CD4-positive, alpha-beta T cell treated with Interleukin-6 at 100 ng/mL for 8 hours (primary cell): ENCODE data around the gene CWC22.
"Not testable (repeated sequence)": the region's sequence is repeated elsewhere in the genome, so short reads cannot be mapped to it uniquely, and the experiment has no call there.

Source experiments
- DNase-seq: peaks from one replicate; pipeline ENCODE4 v3.0.0-alpha.2; 2020; ENCODE audit warnings: mixed read lengths, low spot score

The CWC22 gene

DNA sequence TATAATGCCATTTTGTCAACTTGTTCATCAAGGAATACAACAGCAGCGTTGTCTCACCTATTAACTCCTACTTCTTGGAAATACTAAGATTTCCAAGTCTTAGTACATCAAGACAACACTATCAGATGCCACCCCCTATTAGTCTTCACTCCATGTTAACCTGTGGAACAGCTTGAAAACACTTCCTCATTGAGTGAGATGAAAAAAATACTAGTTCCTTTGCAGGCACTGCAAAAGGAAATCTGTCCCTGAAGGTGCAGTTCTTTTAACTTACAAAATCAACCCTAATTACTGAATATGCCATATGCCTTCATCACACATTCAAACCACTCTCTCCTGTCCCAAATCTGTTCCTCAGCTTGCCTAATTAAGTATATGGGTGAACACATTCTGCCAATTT is 4.0 kb downstream of the CWC22 start:
- DNase-seq: no peak

DNA sequence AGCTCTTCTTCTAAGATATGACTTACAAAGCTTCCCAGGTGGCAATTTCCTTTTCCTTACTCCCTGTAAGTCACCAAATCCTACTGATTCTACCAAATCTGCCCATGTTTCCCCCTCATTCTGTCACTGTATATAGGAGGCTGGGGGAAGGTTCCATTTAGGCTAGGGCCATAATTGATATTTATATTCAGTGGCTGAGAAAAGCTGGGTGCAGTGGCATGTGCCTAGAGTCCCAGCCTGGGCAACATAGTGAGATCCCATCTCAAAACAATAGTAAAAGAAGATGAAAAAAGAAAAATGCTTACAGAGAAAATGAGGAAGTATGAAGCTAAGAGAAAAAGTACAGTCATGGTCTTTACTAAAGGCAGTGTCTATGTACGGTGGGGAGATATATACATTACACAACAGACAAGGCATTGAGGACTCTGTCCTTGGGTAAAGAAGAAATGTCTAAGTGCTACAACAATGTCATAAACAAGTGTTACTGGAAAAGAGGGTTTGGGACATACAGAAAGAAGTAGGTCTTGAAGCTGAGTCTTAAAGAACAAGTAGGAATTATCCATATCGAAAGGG is 4.8 kb downstream of the CWC22 start:
- DNase-seq: no peak

DNA sequence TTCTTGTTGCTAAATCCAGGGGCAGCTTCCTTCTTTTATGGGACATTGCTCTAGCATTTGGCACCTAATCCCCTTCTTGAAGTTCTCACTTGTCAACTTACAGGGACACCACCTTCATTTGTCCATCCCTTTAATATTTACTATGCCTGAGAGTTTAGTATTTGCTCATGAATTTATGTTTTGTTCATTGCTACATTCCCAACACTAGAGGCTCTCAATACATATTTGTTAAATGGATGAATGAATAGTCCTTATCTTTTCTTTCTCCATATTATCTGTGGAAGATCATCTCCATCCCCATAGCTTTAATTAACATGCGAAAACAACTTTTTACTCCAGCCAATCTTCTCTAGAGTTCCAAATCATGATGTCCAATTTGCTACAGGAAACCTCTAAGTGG is 5.4 kb downstream of the CWC22 start:
- DNase-seq: no peak

DNA sequence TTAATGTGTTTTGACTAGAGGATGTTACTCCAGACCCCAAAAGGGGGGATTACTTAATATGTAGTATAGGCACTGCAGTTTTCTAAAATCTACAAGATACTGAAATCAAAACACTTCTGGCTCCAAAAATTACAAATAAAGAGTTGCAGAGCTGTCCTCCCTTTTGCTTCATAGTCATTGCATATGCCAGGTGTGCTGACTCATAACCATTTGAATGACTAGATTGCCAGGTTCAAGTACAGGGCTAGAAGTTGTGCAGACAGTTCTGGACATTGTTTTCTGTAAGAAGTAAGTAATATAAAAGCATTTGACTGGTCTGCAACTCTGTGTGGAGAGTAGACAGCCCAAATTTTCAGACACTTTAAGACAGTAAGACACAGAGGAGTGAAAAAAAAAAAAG is 6.7 kb downstream of the CWC22 start:
- DNase-seq: no peak

- no peak for DNase-seq
Measured at GRCh38 chr2:179999000-179999399, 8.1 kb downstream of the CWC22 start.

DNA sequence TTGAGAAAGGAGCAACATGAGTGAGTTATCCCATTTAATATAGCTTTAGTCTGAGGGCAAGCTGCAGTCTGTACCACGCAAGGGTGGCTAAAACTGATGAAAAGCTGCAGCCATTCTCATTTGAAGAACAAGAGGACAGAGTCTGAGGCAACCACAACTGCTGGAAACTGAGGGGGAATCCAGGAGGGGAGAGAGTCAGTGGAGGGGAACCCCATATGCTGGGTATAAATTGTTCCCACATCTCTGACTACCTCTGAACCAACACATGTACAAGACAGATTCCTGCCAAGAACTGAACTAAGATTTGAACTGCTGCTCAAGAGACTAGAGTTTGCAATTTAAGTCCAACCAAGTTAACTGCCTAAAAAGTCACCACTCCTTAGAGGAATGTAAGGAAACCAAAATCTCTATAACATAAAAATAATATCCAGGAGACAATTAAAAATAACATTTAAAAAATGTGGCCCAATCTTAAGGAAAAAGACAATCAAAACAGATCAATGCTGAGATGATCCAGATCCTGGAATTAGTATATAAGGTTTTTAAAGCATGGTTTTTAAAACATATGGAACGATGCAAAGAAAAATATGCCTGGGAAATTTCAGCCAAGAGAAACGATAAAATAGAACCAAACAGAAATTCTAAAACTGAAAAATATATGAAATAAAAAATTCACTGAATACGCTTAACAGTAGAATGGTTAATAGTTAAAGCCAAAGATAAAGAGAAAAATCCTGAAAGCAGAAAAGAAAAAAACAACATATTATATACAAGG is 11.2 kb downstream of the CWC22 start:
- DNase-seq: no peak

DNA sequence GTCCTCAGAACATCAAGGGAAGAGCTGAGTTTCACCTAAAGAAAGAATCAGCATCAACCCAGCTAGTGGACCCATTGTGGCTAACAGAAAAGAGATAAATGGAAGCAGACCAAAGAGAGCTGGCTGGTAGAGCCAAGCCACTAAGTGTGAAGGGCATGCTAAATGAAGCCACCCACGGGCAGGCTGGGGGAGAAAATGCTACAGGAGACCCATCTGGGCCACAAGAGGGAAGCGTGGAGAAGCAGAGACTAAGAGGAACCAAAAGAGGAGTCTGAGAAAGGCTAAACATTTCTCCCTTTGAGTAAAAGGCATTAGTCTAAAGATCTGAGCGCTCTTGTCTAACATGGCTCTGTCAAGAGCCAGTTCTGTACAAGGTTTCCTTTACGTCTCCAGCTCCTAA is 15.8 kb downstream of the CWC22 start:
- no peak for DNase-seq

- DNase-seq: no peak
Measured at GRCh38 chr2:179990676-179991317, 16.3 kb downstream of the CWC22 start.

GRCh38 chr2:179987916-179988315 is 19.2 kb downstream of the CWC22 start:
- DNase-seq: no peak

- no peak for DNase-seq
Measured at GRCh38 chr2:179985163-179985820, 21.8 kb downstream of the CWC22 start.

- no peak for DNase-seq
Measured at GRCh38 chr2:179983250-179983932, 23.7 kb downstream of the CWC22 start.

- DNase-seq: no peak
Measured at GRCh38 chr2:179981085-179981484, 26.0 kb downstream of the CWC22 start.

DNA sequence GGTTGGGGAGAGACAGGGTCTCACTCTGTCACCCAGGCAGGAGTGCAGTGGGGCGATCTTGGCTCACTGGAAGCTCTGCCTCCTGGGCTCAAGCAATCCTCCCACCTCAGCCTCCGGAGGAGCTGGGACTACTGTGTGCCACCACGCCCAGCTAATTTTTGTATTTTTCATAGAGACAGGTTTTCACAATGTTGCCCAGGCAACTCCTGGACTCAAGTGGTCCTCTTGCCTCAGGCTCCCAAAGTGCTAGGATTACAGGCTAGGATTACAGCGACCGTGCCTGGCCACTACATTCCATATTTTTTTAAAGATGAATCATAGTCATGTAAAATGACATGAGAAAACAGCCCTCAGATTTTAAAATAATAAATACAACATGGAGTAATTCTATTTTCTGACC is 32.3 kb downstream of the CWC22 start:
- no peak for DNase-seq

GRCh38 chr2:179966778-179967394 is 40.2 kb downstream of the CWC22 start:
- DNase-seq: no peak

GRCh38 chr2:179965291-179966258 is 41.5 kb downstream of the CWC22 start:
- no peak for DNase-seq

- no peak for DNase-seq
Measured at GRCh38 chr2:179963626-179964025, 43.5 kb downstream of the CWC22 start.

DNA sequence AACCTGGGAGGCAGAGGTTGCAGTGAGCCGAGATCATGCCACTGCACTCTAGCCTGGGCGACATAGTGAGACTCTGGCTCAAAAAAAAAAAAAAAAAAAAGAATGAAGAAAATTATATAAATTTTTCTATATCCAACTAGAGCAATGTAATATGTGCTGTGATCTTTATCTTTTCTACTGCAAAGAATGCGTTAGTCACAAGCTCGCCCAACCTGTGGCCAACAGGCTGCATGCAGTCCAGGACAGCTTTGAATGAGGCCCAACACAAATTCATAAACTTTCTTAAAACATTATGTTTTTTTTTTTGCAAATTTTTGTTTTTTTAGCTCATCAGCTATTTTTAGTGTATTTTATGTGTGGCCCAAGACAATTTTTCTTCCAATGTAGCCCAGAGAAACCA is 48.8 kb downstream of the CWC22 start:
- not testable (repeated sequence) for DNase-seq

- DNase-seq: no peak
Measured at GRCh38 chr2:179954026-179954425, 53.1 kb downstream of the CWC22 start.

GRCh38 chr2:179953359-179953758 is 53.7 kb downstream of the CWC22 start:
- DNase-seq: no peak

GRCh38 chr2:179952658-179953057 is 54.4 kb downstream of the CWC22 start:
- DNase-seq: no peak

DNA sequence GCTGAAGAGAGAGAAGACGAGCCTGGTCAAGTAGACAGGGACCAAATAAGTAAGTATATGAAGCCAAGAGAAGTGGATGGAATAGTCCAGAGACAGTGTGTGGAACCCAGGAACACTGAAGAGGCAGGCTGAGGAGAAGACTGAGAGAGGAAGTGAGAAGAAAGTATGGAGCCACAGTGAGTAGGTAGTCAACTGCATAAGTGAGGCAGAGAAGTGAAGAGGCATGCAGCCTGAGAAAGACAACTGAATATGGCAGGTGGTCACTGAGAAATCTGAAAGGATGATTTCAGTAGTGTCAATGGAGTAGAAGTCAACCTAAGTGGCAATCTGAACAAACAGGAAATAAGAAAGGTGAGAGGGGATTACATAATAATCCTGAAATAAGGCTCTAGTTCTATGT is 55.4 kb downstream of the CWC22 start:
- no peak for DNase-seq
